Measurements from ENCODE around the gene EPHA3. TPM values are rescaled to one million over a fixed set of nuclear protein-coding genes. Genes with fewer than 3 reads are reported as not detected.

The EPHA3 gene
- total and polyA plus RNA-seq, 8 donors: 0.29 to 33.9 (median 0.81) TPM

GRCh38 chr3:89104499-89104898 is 2.9 kb upstream of the EPHA3 start:
- Histone ChIP-seq H3K4me1 (peaks cover 9 to 14% (median 12%) of the 10 kb centered on the region in 4 donors), H3K27ac (no peak overlapping the region), H3K4me3 (no peak overlapping the region), H3K36me3 (no peaks in the 10 kb centered on the region), H3K27me3 (peaks cover 0 to 40% (median 15%) of the 10 kb centered on the region in 3 donors), H3K9me3 (no peaks in the 10 kb centered on the region)
- 63 to 85% (median 77%) methylated on average over 3 of the region's 3 CpGs for WGBS, 5 donors
- intact Hi-C loops (cut with DNase I; ENCODE audit: low total_unique reads): no loop called here
- no peak for DNase-seq
- TF ChIP-seq POLR2AphosphoS5 (IDR thresholded peaks at IDR 0.05) (no peak), CTCF (IDR thresholded peaks at IDR 0.05) (no peak), POLR2A (IDR thresholded peaks at IDR 0.05) (no peak), EP300 (IDR thresholded peaks at IDR 0.05) (no peak)

GRCh38 chr3:89105503-89105902 is 1.9 kb upstream of the EPHA3 start:
- WGBS, 5 donors: 86 to 100% (median 97%) methylated on average over 1 of the region's 1 CpG
- no peaks in the 10 kb centered on the region for H3K36me3 ChIP-seq
- H3K27me3 ChIP-seq: peaks cover 0 to 44% (median 15%) of the 10 kb centered on the region in 3 donors
- DNase-seq: no peak
- TF ChIP-seq POLR2AphosphoS5 (IDR thresholded peaks at IDR 0.05) (no peak), EP300 (IDR thresholded peaks at IDR 0.05) (no peak), CTCF (IDR thresholded peaks at IDR 0.05) (no peak), POLR2A (IDR thresholded peaks at IDR 0.05) (no peak)
- H3K27ac ChIP-seq: no peak overlapping the region
- intact Hi-C loops (cut with DNase I; ENCODE audit: low total_unique reads): no loop called here
- no peak overlapping the region for H3K4me3 ChIP-seq
- peaks cover 9 to 14% (median 12%) of the 10 kb centered on the region in 4 donors for H3K4me1 ChIP-seq
- no peaks in the 10 kb centered on the region for H3K9me3 ChIP-seq

- Histone ChIP-seq H3K27me3 (peaks cover 0 to 44% (median 15%) of the 10 kb centered on the region in 3 donors), H3K9me3 (no peaks in the 10 kb centered on the region), H3K27ac (no peak overlapping the region), H3K4me3 (peak overlapping the region; percentile 26 to 49 (median 48)), H3K4me1 (peaks cover 9 to 14% (median 12%) of the 10 kb centered on the region in 4 donors), H3K36me3 (no peaks in the 10 kb centered on the region)
- intact Hi-C loops (cut with DNase I; ENCODE audit: low total_unique reads): no loop called here
- no peak for DNase-seq
- WGBS, 5 donors: 22 to 39% (median 29%) methylated on average over 5 of the region's 5 CpGs
- TF ChIP-seq CTCF (IDR thresholded peaks at IDR 0.05): no peak
- TF ChIP-seq POLR2A (IDR thresholded peaks at IDR 0.05): no peak
- no peak for TF ChIP-seq EP300 (IDR thresholded peaks at IDR 0.05)
- no peak for TF ChIP-seq POLR2AphosphoS5 (IDR thresholded peaks at IDR 0.05)
Measured at GRCh38 chr3:89108291-89108550, 800 bp downstream of the EPHA3 start.

- H3K4me3 ChIP-seq: no peak overlapping the region
- H3K36me3 ChIP-seq: no peaks in the 10 kb centered on the region
- peak overlapping the region in 1 of 5 donors; percentile 61 for H3K27ac ChIP-seq
- TF ChIP-seq EP300 (IDR thresholded peaks at IDR 0.05): no peak
- no peaks in the 10 kb centered on the region for H3K9me3 ChIP-seq
- H3K27me3 ChIP-seq: peaks cover 0 to 23% (median 4%) of the 10 kb centered on the region in 3 donors
- DNase-seq: no peak
- intact Hi-C loops (cut with DNase I; ENCODE audit: low total_unique reads): no loop called here
- peaks cover 0 to 14% (median 11%) of the 10 kb centered on the region in 4 donors for H3K4me1 ChIP-seq
- 62 to 68% (median 67%) methylated on average over 4 of the region's 4 CpGs for WGBS, 5 donors
Measured at GRCh38 chr3:89113344-89113743, 5.9 kb downstream of the EPHA3 start.

Measured in stomach (tissue), 9 donors.